Trophoblast cell (in vitro differentiated cells and primary cell): ENCODE data around the gene MIPOL1.
"Not testable (repeated sequence)": the region's sequence is repeated elsewhere in the genome, so short reads cannot be mapped to it uniquely, and the experiment has no call there.

ENCODE experiments used
- DNase-seq, 2 donors: peaks; one replicate each; pipeline ENCODE4 v3.0.0-alpha.2; 2016
- H2AFZ ChIP-seq: 2 replicates; pipeline ENCODE4 v1.6.1; 2013; ENCODE audit warnings: low read length, moderate library complexity, mild to moderate bottlenecking; ENCODE audit not compliant: insufficient read depth, poor library complexity
- H2AK5ac ChIP-seq: 2 replicates; pipeline ENCODE4 v1.6.1; 2013; ENCODE audit warnings: mild to moderate bottlenecking, low read length
- H2BK120ac ChIP-seq: 2 replicates; pipeline ENCODE4 v1.6.1; 2013; ENCODE audit warnings: low read length, mild to moderate bottlenecking, moderate library complexity; ENCODE audit not compliant: insufficient read depth, poor library complexity
- H2BK12ac ChIP-seq: 2 replicates; pipeline ENCODE4 v1.6.1; 2013; ENCODE audit warnings: mild to moderate bottlenecking, low read length, moderate library complexity
- H2BK5ac ChIP-seq: 2 replicates; pipeline ENCODE4 v1.6.1; 2013; ENCODE audit warnings: low read length, low read depth, moderate library complexity, mild to moderate bottlenecking; ENCODE audit not compliant: poor library complexity
- H3K14ac ChIP-seq: 2 replicates; pipeline ENCODE4 v1.6.1; 2013; ENCODE audit warnings: mild to moderate bottlenecking, low read length
- H3K18ac ChIP-seq: 2 replicates; pipeline ENCODE4 v1.6.1; 2013; ENCODE audit warnings: mild to moderate bottlenecking, low read length
- H3K23ac ChIP-seq: 2 replicates; pipeline ENCODE4 v1.6.1; 2013; ENCODE audit warnings: low read length
- H3K27ac ChIP-seq: 2 replicates; pipeline ENCODE4 v1.5.1; 2013; ENCODE audit warnings: low read depth, mild to moderate bottlenecking, inconsistent platforms, low read length, moderate library complexity
- H3K27me3 ChIP-seq: 2 replicates; pipeline ENCODE4 v1.6.1; 2013; ENCODE audit warnings: inconsistent platforms, mild to moderate bottlenecking, low read length, moderate library complexity; ENCODE audit not compliant: insufficient read depth
- H3K36me3 ChIP-seq, 2 experiments: 1 replicate in 1 of 2; 2 replicates in 1 of 2; pipeline ENCODE4 v1.6.1; 2013; ENCODE audit warnings: low read length in 2 of 2, mild to moderate bottlenecking in 2 of 2, moderate library complexity in 1 of 2; ENCODE audit not compliant: insufficient read depth in 2 of 2, control insufficient read depth in 1 of 2
- H3K4ac ChIP-seq: 2 replicates; pipeline ENCODE4 v1.6.1; 2013; ENCODE audit warnings: low read depth, mild to moderate bottlenecking, low read length, moderate library complexity
- H3K4me1 ChIP-seq, 2 experiments: 1 replicate in 1 of 2; 2 replicates in 1 of 2; pipeline ENCODE4 v1.6.1; 2013; ENCODE audit warnings: low read length in 2 of 2, mild to moderate bottlenecking in 2 of 2, moderate library complexity in 1 of 2; ENCODE audit not compliant: insufficient read depth in 2 of 2, control insufficient read depth in 1 of 2
- H3K4me2 ChIP-seq: 2 replicates; pipeline ENCODE4 v1.6.1; 2013; ENCODE audit warnings: inconsistent platforms, mild to moderate bottlenecking, low read length, moderate library complexity
- H3K4me3 ChIP-seq: 2 replicates; pipeline ENCODE4 v1.5.1; 2013; ENCODE audit warnings: mild to moderate bottlenecking, low read depth, low read length, inconsistent platforms
- H3K79me1 ChIP-seq: one replicate; pipeline ENCODE4 v1.6.1; 2013; ENCODE audit warnings: low read length
- H3K79me2 ChIP-seq: 2 replicates; pipeline ENCODE4 v1.6.1; 2013; ENCODE audit warnings: low read length, mild to moderate bottlenecking; ENCODE audit not compliant: control insufficient read depth, insufficient read depth, poor library complexity
- H3K9ac ChIP-seq: 2 replicates; pipeline ENCODE4 v1.6.1; 2013; ENCODE audit warnings: mild to moderate bottlenecking, low read length
- H3K9me3 ChIP-seq: 2 replicates; pipeline ENCODE4 v1.6.1; 2013; ENCODE audit warnings: low read depth, mild to moderate bottlenecking, control low read depth, inconsistent platforms, low read length; ENCODE audit not compliant: insufficient read depth
- H4K12ac ChIP-seq: 2 replicates; pipeline ENCODE4 v1.6.1; 2013; ENCODE audit warnings: low read depth, mild to moderate bottlenecking, low read length, moderate library complexity
- H4K8ac ChIP-seq: 2 replicates; pipeline ENCODE4 v1.6.1; 2013; ENCODE audit warnings: low read depth, mild to moderate bottlenecking, low read length, moderate library complexity
- H4K91ac ChIP-seq: one replicate; pipeline ENCODE4 v1.6.1; 2013; ENCODE audit warnings: low read depth, mild to moderate bottlenecking, low read length, moderate library complexity
- WGBS: extraction: QIAGEN DNeasy Blood & Tissue Kit; methylation state at CpG from one replicate; pipeline ENCODE4 v1.1.7; 2013; ENCODE audit warnings: missing lambda C conversion rate; ENCODE audit not compliant: insufficient read length, insufficient coverage; ENCODE audit errors: extremely low coverage; 5-methylcytosine and 5-hydroxymethylcytosine counted together

MIPOL1 gene

GRCh38 chr14:37187840-37188577 lies 9.7 kb upstream of the MIPOL1 start:
- not testable (repeated sequence) for H3K23ac ChIP-seq, H3K4me2 ChIP-seq, DNase-seq, H3K4me1 ChIP-seq, H2AFZ ChIP-seq, H3K14ac ChIP-seq, H4K12ac ChIP-seq, H3K4me3 ChIP-seq, H4K8ac ChIP-seq, H3K79me2 ChIP-seq, H2BK5ac ChIP-seq, H3K9me3 ChIP-seq, H3K27me3 ChIP-seq, H2BK12ac ChIP-seq, H4K91ac ChIP-seq, H3K27ac ChIP-seq, H2AK5ac ChIP-seq, H2BK120ac ChIP-seq, H3K9ac ChIP-seq, H3K36me3 ChIP-seq, H3K4ac ChIP-seq, H3K18ac ChIP-seq, H3K79me1 ChIP-seq
- WGBS, result no CpG with 5 or more reads among the region's 9 CpGs

GRCh38 chr14:37189733-37190132 lies 8.0 kb upstream of the MIPOL1 start:
- not testable (repeated sequence) for H2AFZ ChIP-seq, H3K14ac ChIP-seq, H3K4ac ChIP-seq, H3K4me3 ChIP-seq, DNase-seq, H2BK12ac ChIP-seq, H3K79me1 ChIP-seq, H4K91ac ChIP-seq, H3K27me3 ChIP-seq, H3K9me3 ChIP-seq, H3K4me1 ChIP-seq, H3K23ac ChIP-seq, H2AK5ac ChIP-seq, H3K18ac ChIP-seq, H3K9ac ChIP-seq, H2BK5ac ChIP-seq, H2BK120ac ChIP-seq, H3K36me3 ChIP-seq, H3K79me2 ChIP-seq, H3K27ac ChIP-seq, H3K4me2 ChIP-seq, H4K12ac ChIP-seq, H4K8ac ChIP-seq
- no CpG with 5 or more reads among the region's 2 CpGs for WGBS

- H3K79me2 ChIP-seq, result no peaks in the 10 kb centered on the region
- no peak overlapping the region for H3K27ac ChIP-seq
- no CpG with 5 or more reads among the region's 2 CpGs for WGBS
Observed at GRCh38 chr14:37194698-37195097, 3.0 kb upstream of the MIPOL1 start.

GRCh38 chr14:37195327-37195726 lies 2.4 kb upstream of the MIPOL1 start:
- no peaks in the 10 kb centered on the region for H3K79me2 ChIP-seq
- no peak overlapping the region for H2BK12ac ChIP-seq
- no peak overlapping the region for H2BK120ac ChIP-seq
- H3K23ac ChIP-seq, result no peak overlapping the region
- no peak for DNase-seq
- peaks cover 5% of the 10 kb centered on the region for H3K79me1 ChIP-seq
- H4K12ac ChIP-seq, result no peak overlapping the region
- H3K4me1 ChIP-seq, result peaks cover 0 to 3% of the 10 kb centered on the region in 2 experiments
- H3K27ac ChIP-seq, result no peak overlapping the region
- H3K4me2 ChIP-seq, result no peak overlapping the region
- no peaks in the 10 kb centered on the region for H3K9me3 ChIP-seq
- H2BK5ac ChIP-seq, result no peak overlapping the region
- H4K91ac ChIP-seq, result no peak overlapping the region
- no peak overlapping the region for H3K18ac ChIP-seq
- no peak overlapping the region for H2AFZ ChIP-seq
- no peak overlapping the region for H3K14ac ChIP-seq
- H4K8ac ChIP-seq, result no peak overlapping the region
- no peak overlapping the region for H3K4me3 ChIP-seq
- H3K4ac ChIP-seq, result no peak overlapping the region
- no CpG with 5 or more reads among the region's 1 CpG for WGBS
- H3K36me3 ChIP-seq, result no peaks in the 10 kb centered on the region
- no peaks in the 10 kb centered on the region for H3K27me3 ChIP-seq
- no peak overlapping the region for H2AK5ac ChIP-seq
- no peak overlapping the region for H3K9ac ChIP-seq

More at GRCh38 chr14:37194698-37195097, 3.0 kb upstream of the MIPOL1 start:
- Histone ChIP-seq H3K9ac (no peak overlapping the region), H3K4me1 (peaks cover 0 to 3% of the 10 kb centered on the region in 2 experiments), H3K9me3 (no peaks in the 10 kb centered on the region), H3K18ac (no peak overlapping the region), H3K23ac (no peak overlapping the region), H3K4ac (no peak overlapping the region), H2BK5ac (no peak overlapping the region), H2BK120ac (no peak overlapping the region), H4K12ac (no peak overlapping the region), H4K8ac (no peak overlapping the region), H3K4me3 (no peak overlapping the region), H3K4me2 (no peak overlapping the region), H3K27me3 (no peaks in the 10 kb centered on the region), H3K36me3 (no peaks in the 10 kb centered on the region), H2BK12ac (no peak overlapping the region), H4K91ac (no peak overlapping the region), H2AFZ (no peak overlapping the region), H2AK5ac (no peak overlapping the region), H3K14ac (no peak overlapping the region), H3K79me1 (peaks cover 5% of the 10 kb centered on the region)
- DNase-seq, result no peak
